GM21526 (cell line): ENCODE data around the gene MYMK.

ENCODE experiments used
- ATAC-seq: cut with Tn5 transposase; IDR thresholded peaks from one replicate; pipeline ENCODE4 v1.9.1; 2021; ENCODE audit warnings: moderate library complexity; ENCODE audit not compliant: unreplicated experiment, low FRiP score

MYMK gene

DNA sequence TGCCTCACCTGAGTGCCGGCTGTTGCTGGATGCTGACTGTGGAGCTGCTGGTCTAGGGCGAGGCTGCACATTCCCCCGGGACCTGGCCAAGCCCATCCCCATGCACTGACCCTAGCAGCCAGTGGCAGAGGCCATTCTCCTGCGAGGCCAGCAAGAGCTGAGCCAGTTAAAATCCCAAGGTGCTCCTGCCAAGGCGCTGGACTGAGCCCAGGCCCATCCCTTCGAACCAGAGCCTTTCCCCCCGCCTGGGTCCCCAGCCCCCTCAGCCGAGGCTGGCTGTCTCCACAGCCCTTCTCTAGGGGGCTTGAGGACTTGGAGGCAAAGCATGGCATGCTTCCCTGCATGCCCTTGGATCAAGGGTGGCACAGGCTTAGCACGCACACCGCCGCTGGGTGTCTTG lies 11.3 kb upstream of the MYMK start:
- ATAC-seq = no peak

- ATAC-seq = no peak
These were observed 10.6 kb upstream of the MYMK start for GRCh38 chr9:133535306-133535877.

GRCh38 chr9:133534346-133535291 lies 9.9 kb upstream of the MYMK start, which contains the start of gene ADAMTSL2:
TSS of gene ADAMTSL2 (plus strand) at chr9:133534704. CDS start at chr9:133536713, 2,009 bp downstream.
- no peak for ATAC-seq

DNA sequence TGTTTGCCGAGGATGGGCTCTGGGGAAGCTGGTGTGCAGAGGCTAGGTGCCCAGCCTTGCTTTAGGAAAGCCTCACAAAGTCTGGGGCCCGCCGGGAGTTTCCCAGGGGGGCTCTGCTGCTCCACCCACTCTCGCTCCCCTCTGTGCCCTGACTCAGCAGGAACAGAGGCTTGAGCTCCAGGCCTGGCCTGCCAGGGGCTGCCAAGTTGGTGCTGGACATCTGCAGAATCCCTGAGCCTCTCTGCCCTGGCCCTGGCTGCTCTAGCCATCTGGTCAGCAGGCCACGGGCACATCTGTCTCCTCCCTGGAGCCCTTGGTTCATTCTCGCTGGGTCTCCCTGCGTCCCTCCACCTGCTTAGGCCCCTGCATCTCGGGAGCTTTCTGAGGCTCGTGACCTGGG lies 9.1 kb upstream of the MYMK start:
- ATAC-seq = no peak

DNA sequence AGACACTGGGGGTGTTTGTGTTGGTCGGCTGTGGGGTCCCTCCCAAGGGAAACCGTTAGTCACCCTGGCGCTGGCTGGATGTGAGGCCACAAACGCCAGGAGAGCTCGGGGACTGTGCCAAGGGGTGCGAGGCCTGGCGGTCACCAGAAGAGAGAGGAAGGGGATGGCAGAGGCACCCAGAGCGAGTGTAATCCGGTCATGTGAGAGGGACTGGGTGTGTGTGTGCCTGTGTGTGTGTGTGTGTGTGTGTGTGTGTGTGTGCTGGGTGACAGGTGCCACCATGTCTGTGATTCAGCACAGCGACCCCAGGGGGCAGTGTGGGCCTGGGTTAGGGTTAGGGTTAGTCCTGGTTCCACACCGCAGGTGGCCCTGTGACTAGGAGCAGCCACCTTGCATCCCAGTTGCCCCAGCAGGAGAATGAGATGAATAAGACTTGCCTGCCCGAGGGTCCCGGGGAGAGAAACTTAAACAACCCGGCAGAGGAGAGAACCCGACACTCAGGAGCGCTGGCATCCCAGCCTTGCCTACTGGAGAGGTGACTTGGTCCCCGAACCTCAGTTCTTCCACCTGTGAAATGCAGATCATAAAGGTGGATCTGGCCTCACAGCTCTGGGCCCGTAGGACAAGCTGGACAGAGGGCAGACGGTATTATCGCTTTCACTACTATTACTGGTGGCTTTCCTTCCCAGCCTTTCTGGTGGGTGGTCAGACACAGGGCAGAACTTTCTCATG lies 8.3 kb upstream of the MYMK start:
- no peak for ATAC-seq

GRCh38 chr9:133531293-133531692 lies 6.5 kb upstream of the MYMK start:
- ATAC-seq = no peak

DNA sequence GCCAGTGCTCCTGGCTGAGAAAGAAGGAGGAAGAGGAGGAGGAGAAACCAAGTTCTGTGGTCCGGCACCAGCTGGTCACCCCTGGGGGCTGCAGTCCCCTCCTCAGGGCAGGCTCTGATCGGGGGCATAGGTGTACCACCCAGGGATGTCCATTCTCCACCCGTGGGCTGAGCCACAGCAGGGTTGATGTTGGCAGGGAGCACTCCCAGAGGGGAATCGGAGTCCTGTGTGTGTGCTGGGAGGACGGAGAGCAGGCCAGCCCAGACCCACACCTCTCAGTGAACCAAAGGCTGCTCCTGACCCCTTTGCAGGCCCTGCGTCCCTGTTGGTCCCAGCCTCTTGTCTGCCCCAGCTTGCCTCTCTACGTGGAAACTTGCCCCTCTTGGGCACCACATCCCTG lies 5.1 kb upstream of the MYMK start:
- ATAC-seq = no peak

DNA sequence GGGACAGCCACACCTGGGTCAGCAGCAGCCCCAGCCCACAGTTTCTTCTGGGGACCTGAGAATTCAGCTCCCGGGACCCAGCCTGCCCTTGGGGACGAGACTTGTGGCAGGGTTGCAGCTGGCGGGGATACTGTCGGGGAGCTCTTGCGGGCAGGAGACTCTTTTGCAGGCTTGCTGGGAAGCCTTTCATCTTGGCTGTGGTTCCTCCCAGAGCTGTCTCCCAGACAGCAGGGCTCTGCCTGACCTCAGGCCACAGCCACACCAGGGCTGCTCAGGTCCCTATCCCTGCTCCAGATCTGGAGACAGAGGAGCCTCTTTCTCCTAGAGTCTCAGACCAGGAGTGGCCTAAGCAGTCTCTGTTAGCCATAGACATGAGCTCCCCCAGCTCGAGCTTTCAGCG lies 4.7 kb upstream of the MYMK start:
- ATAC-seq = no peak

- no peak for ATAC-seq
These were observed 4.1 kb upstream of the MYMK start for GRCh38 chr9:133528876-133529241.

GRCh38 chr9:133528001-133528875 lies 3.5 kb upstream of the MYMK start:
- ATAC-seq = no peak

DNA sequence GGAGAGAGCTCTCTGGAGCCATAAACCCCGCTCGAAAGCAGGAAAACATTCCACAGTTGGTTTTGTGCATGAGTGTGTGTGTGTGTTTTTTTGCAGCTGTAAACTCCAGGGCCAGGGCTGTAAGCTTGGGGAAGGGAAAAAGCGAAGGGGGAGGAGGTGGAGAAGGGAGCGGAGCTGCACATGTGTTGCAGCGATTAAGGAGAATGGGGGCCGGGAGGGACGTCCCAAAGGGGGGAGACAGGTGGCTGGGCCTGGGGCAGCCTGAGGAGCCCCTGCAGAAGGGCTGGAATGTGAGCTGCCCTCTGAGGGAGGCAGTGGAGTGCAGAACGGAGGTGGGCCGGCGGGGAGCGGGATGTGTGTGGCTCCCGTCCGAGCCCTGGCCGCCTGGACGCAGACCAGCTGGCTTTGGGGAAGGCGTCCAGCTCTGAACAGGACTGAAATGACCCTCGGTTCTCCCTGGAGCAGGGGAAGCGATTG lies 2.7 kb upstream of the MYMK start:
- no peak for ATAC-seq

DNA sequence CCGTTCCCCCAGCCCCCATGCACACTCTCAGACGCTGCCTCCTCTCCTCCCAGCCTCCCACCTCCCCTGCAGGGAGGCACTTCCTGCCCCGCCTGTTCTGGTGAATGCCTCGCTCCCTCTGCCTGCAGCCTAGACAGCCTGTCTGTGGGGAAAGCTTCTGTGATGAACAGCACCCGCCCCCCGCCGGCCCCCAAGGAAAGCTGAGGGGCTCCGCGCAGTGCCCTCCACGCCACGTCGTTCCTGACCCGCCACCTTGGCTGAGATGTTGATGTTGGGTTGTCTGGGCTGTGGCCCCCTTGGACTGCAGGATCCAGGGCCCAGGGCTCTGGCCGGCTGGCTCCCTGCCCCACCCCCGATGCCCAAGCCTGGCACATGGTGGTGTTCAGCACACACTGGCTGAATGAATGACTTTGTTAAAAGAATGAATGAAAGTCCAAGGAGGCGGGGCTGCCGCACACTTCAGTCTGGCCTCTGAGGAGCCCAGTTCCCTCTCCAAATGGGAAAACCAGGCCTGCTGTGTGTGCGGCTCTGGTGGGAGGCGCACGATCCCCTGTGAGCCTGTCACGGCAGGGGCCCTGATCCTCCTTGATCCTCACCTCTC lies 2.1 kb upstream of the MYMK start:
- ATAC-seq = no peak

DNA sequence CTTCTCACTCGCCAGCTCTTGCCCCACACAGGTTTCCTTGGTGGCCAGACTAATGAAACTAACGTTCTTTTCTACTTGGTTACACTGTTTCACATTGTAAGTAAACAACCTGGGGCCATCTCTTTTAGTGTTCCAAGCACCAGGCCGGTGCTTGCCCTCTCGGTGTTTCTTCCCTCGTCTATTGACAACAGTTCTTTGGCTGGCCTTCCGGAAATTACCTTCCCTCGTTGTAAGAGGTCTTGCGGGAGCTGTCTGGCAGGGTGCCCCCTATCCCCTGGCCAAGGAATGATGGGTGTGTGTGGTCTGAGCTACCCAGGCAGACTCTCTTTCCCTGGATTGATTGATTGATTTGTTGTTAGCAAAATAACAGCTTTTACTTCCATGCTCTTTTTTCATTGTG lies 918 bp upstream of the MYMK start:
- no peak for ATAC-seq

DNA sequence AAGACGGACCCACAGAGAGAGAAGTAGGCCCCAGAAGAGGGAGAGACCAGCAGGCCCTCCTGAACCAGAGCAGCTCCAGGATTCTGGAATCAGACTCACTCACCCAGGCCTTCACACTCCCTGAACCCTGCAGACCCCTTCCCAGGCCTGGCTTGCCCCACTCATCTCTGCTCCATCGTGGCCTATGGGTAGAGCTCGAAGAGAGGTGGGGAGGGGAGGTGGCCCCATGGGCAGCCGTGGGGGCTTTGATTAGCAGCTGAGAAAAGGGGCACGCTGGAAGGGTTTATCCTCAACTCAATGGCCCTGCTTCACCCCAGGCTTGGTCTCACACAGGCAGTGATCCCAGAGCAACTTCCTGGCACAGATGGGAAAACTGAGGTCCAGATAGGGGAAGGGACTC lies 613 bp downstream of the MYMK start:
- ATAC-seq = no peak

DNA sequence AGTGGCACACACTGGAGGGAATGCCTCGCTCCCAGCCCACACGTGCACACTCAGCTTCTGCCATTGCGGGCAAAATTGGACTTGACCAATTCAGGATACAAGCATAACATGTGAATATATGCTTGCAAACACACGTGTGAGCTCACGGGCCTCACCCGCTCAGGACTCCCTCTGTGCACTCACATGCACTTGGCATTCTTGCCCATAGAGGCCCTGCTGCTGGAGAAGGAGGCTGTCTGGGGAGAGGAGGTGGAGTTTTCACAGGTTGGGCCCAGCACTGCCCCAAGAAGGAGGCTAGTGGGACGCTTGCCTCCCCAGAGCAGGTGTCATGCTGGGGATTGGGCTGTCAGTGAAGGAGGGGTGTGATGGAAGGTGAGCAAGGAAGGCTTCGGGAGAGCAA lies 1.7 kb downstream of the MYMK start:
- no peak for ATAC-seq

DNA sequence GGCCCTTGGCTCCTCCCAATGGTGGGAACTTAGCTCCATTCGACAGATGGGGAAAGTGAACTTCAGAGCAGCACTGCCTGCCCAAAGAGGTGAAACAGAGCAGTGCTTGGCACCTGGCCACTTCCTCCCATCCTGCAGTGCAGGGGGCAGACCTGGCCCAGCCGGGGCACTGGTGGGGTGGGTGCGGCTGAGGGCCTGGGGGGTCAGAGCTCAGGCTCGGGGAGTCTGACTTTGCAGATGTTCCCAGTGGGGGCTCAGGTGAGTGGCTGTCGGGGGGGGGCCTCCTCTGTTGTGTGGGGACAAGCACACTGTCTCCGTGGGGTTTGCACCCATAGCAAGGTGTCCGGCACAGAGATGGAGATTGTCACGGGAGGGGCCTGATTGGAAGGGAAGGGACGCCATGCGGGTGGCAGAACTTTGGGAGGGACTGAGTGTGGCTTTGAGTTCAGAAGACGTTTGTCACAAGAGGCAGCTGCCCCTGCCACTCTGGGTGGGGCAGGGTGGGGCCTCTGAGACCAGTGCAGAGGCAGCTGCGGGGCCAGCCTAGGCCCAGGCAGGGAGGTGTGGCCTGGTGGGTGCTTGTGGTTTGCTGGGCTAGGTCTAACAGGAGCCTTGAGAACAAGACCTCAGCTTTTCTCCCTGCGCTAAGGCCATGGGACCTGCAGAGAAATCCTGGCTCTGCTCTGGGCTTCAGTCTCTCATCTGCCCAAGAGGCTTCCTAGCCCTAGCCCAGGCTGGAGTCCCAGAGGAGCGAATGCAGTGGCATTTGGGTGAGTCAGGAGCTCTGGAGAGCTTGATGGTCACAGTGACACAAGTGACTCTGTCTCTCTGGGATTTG lies 2.5 kb downstream of the MYMK start:
- no peak for ATAC-seq

- no peak for ATAC-seq
These were observed 3.4 kb downstream of the MYMK start for GRCh38 chr9:133521122-133522072.
